Left renal pelvis (tissue), 4 donors: ENCODE results near the gene ZNF652. TPM values are rescaled to one million over a fixed set of nuclear protein-coding genes. Genes with fewer than 3 reads are reported as not detected.
"Not testable (repeated sequence)": the region's sequence is repeated elsewhere in the genome, so short reads cannot be mapped to it uniquely, and the experiment has no call there.

ENCODE experiments used
- DNase-seq, 4 donors: peaks; one replicate each; pipeline ENCODE4 v3.0.0-alpha.2; 2013; ENCODE audit warnings: low read depth in 4 of 4, low spot score in 3 of 4
- polyA plus RNA-seq, 4 donors: library from polyadenylated mRNA; unstranded; fragments of 120-200 nt; gene quantifications; one replicate each; pipeline ENCODE4 v1.2.1, GENCODE V29; 2013; ENCODE audit not compliant: insufficient read length in 4 of 4

The ZNF652 gene
- polyA plus RNA-seq, 4 donors, result 28.2 to 31.6 (median 31.0) TPM

DNA sequence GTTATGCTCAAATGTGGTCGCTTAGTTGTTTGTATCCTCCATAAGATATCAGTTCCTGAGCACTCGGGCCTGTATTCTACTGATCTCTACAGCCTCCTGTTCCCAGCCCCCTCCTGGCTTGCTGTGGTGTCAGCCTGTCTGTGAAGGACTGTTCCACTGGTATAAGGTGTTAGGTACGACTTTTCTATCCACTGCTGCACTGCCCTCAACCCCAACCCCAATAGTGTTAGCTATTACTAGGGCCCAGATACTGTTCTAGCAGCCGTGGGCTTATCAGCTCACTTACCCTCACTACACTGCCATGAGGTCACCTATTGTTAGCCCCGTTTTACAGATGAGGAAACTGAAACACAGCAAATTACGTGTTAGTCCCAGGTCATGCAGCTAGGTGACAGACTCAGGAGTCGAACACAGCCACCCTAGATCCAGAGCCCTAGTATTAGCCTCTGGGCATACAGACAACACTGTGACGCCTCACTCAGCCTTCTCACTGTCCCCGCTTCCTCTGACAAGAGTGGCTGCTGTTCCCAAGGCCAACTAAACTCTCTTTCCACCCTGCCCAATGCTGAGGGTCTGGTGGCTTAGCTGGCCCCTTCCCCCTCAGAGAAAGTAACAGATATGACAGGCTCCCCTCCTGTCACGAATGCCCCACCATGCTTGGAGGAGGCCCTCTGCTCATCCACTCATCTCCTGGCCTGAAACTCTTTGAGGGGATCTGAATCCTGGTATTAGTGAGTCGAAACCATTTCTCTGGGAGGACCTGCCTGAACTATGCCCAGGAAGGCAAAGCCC is 25.6 kb upstream of the ZNF652 start:
- no peak for DNase-seq

DNA sequence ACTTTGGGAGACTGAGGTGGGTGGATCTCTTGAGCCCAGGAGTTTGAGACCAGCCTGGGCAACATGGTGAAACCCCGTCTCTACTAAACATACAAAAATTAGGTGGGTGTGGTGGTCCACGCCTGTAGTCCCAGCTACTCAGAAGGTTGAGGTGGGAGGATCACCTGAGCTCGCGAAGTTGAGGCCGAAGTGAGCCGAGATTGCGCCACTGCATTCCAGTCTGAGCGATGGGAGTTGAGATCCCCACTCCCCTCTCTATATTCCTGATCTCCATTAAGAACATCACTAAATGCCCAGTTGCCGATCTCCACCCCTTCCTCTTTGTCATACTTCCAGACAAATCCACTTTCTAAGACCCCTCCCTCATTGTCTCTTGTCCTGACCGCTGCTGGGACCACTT is 24.3 kb upstream of the ZNF652 start:
- DNase-seq, result no peak

DNA sequence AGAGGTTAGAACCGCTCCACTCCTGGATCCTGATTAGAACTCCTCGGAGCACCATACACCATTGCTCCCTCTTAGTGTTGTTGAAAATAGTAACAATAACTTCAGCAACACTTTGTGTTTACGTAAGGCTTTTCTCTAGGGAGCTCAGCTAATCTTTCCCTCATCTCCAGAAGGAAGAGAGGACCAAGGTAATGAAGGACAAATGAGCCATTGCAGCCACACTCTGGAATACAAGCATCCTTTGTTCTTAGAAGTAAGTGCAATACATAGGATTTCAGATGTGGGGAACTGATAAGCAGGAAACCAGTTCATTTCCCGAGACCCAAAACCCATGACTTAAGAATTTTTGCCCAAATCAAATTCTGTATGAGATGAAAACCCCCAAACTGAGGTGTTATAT is 22.9 kb upstream of the ZNF652 start:
- no peak for DNase-seq

DNA sequence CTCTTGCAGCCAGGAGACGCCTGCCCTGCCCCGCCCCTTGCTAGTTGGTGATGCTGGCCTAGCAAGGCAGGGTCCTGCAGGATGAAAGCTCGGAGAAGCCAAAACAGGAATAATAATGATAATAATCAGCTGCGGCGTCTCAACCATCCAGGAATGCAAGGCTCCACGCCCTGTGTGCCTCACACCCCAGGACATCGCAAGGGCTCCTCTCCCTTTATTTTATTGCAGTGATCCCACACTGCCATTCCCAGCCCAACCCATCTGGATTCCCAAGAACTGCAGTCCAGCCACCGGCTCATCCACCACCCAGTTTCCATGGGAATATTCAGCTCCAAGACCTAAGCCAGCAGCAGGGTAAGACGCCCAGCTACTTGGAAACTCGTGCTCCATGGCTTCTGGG is 21.0 kb upstream of the ZNF652 start:
- no peak for DNase-seq

DNA sequence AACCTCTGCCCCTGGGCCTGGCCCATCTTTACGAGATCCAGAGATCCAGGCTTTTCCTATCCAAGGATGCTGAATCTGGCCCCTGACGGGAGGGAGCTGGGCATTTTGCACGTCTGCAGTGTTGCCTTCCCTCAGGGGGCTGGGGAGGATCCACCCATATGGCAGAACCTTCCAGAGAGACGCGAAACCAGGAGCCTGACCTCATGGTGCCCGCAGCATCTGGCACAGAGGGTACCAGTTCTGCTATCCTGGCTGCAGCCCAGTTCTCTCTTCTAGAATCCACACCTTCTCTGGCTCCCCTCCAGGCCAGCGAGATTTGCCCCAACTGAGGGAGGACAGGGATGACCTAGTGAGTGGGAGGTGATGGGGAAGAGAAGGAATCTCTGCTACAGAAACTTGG is 20.5 kb upstream of the ZNF652 start:
- no peak for DNase-seq

DNA sequence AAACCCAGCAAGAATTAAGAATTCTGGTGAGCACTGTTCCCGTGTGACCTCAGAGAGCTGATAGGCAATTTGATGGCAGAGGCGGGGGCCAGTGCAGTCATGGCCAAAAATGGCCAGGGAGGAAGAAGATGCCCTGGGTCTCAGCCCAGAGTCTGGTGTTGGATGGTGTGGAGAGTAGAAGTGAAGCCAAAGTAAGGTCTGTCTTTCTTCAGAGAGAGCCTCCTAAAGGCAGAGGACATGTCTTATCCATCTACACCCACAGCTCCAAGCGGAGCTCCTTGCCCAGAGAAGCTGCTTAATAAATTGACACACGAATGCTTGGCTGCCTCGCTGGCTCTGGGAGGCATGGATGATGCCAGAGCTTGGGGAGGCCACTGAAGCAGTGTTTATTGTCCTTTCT is 19.7 kb upstream of the ZNF652 start:
- DNase-seq, result no peak

DNA sequence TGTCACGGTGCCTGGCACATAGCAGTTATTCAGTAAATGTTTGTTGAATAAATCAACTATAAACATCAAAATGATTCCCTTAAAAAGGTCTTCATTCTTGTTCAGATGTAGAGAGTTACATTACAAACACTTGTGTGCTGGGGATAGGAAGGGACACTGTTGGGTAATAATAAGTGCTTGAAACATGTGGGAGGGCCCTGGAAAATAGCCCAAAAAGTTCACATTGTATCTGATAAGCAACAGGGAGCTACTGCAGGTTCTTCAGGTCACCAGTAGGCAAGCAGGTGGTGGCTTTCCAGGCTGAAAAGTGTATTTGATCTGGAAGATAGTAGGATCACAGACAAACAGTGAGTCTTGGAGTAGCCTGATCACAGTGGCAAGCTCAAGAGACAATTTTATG is 19.0 kb upstream of the ZNF652 start:
- DNase-seq, result no peak

DNA sequence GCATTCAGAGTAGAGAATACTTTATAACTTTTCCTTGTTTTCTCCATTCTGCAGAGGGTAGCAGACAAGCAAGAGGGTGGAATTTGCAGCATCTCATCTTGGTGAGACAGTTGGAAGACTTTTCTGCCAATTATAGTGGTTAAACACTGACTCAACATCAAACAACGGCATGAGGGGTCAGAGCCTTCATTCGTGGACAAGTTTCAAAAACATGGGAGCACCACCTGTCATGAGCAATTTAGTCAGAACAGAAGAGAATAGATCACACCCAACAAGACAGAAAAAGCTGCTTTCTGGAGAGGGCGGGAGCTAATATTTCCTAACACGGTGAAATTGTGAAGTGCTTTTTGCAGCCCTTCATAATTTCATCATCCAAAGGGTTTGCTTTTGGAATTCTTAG is 17.9 kb upstream of the ZNF652 start:
- DNase-seq, result no peak

DNA sequence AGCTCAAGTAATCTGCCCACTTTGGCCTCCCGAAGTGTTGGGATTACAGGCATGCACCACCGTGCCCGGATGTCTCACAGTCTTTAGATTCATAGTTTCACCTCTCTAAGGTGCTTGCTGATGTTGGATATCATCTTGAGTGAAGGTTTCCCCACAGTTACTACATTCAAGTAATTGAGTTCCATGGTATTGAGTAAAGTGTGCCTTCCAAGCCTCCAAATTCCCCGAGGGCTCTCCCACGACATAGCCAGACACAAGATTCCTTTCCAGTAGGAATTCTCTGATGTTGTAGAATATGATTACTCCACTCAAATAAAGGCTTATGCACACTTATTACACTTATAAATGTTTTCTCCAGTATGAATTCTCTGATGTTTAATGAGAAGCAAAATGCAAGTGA is 16.3 kb upstream of the ZNF652 start:
- DNase-seq, result no peak

DNA sequence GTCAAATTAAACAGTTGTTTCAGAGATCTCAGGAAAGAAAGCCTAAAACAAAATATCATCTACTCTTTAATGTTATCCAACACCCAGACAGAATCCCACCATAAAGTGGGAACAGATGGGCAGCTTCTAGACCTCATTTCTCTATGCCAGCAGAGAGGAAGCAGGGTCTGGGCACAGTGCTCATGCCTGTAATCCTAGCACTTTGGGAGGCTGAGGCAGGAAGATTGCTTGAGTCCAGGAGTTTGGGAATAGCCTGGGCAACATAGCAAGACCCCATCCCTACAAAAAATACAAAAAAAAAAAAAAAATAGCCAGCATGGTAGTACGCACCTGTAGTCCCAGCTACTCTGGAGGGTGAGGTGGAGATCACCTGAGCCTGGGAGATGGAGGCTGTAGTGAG is 13.5 kb upstream of the ZNF652 start:
- no peak for DNase-seq

DNA sequence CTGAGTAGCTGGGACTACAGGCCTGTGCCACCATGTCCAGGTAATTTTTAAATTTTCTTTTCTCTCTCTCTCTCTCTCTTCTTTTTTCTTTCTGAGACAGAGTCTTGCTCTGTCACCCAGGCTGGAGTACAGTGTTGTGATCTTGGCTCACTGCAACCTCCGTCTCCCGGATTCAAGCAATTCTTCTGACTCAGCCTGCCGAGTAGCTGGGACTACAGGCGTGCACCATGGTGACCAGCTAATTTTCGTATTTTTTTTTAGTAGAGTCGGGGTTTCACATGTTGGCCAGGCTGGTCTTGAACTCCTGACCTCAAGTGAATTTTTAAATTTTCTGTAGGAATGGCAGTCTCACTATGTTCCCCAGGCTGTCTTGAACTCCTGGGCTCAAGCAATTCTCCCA is 11.1 kb upstream of the ZNF652 start:
- no peak for DNase-seq

DNA sequence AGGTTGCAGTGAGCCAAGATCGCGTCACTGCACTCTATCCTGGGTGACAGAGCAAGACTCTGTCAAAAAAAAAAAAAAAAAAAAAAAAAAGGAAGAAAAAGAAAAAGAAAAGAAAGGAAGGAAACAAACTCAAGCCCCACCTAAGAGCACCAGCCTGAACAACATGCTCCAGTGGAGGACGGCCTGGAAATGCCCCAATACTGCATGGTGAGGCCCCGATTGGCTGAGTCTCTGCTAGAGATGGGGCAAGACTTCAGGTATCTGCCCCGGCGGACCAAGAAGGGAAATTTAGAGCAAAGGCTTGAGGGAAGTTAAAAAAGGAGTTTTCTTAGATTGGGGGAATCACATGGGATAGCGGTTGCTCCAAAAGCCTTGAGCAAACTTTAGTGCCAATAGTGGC is 10.4 kb upstream of the ZNF652 start:
- no peak for DNase-seq

DNA sequence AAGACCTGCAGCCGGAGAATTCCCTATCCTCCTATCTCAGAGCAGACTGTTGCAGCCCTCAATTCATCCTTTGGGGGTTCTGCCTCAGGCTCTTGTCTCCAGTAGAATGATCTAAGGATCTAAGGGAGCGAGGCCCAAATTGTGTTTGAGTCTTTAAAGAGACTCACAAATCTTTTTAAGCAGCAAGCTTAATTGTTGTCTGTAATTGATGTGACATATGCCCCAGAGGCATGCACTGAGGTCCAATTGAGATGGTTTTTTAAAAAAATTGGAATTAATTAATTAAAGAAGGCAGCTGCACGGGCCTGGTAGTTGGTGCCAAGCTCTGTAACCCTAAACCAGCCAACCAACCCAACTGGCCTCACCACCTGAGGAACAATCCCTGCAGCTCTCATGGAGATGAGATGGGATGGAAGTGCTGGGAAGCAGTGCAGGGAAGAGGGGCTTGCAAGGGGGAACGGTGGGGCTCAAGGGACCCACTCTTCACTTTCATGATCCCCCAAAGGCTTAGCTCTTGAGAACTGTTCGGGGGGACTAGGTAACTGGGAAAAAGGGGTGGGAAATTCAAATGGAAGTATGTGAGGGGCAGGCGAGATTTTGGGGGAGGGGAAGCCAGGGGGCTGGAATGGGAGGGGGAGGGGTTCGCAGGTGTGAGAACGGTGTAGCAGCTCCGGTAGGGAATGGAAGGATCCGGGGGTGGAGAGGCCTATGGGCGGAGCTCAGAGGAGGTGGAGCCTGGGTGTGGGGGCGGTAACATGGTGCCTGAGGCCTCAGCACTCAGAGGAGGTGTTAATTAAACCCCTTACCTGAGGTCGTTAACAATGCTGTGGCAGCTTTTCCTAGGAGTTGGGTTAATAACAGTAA is 9.2 kb upstream of the ZNF652 start:
- no peak for DNase-seq

DNA sequence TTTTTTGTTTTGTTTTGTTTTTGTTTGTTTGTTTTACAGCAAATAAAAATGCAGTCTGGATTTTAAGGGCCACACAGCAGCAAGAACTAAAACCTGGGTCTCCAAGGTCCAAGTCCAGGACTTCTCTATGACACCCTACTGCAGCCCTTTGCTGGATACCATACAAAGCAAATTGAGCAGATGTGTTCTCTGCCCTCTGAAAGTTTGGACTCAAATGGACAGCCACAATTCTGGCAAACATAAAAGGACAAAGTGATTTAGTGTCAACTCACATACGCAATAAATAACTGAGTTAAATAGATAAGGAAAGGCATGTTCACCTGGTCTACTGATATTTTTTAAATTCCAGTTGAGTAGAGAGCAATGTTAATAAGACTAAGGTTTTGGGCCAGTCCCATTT is 7.7 kb upstream of the ZNF652 start:
- DNase-seq, result no peak

DNA sequence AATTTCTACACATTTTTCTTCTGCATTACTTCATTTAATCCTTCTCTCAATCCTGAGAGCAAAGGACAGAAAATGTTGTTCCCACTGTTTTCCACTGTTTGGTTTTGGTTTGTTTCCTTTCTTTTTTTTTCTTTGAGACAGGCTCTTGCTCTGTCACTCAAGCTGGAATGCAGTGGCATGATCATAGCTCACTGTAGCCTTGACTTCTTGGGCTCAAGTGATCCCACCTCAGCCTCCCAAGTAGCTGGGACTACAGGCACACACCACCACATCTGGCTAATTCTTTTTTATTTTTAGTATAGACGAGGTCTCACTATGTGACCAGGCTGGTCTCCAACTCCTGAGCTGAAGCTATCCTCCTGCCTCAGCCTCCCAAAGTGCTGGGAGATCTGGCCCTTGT is 7.0 kb upstream of the ZNF652 start:
- no peak for DNase-seq

DNA sequence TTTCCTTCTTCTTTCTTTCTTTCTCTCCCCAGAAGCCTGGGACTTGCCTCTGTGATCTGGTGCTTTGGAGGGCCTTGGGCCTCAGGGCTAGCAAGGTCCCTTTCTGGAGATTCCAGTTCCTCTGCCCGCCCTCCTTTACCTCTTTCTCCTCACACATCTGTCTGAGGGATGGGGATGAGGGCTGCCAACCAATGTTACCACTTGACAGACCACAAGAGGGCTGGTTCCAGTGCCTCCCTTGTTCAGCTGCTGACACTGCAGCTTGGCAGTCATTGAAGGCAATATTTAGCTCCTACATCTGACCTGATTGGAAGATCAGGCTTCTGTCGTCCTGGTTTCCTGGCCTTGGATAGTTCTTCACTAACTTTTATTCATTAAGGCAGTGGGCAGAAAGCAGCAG is 3.6 kb upstream of the ZNF652 start:
- DNase-seq, result no peak

DNA sequence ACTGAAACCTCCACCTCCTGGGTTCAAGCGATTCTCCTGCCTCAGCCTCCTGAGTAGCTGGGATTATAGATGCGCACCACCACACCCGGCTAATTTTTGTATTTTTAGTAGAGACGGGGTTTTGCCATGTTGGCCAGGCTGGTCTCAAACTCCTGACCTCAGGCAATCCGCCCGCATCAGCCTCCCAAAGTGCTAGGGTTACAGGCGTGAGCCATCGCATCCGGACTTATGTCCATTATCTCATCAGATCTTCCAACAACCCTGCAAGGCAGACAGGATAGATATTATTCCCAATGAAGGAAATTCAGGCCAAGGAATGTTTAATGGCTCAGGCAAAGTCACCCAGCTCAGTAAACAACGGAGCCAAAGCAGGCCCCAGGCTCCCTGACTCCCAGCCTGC is 3.1 kb upstream of the ZNF652 start:
- DNase-seq, result not testable (repeated sequence)

DNA sequence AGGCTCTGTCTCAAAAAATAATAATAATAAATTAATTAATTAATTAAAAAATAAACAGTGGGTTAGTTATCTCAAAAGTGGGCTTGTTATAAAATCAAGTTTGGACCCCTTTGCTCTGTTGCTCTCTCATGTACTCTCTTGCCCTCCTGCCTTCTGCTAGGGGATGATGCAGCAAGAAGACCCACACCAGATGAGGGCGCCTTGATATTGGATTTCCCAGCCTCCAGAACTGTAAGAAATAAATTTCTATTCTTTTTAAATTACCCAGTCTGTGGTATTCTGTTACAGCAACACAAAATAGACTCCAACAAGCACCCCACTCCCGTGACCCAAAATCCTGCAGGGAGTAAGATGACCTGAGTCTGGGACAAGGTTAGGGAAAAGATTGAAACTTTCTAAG is 2.1 kb upstream of the ZNF652 start:
- DNase-seq, result no peak

DNA sequence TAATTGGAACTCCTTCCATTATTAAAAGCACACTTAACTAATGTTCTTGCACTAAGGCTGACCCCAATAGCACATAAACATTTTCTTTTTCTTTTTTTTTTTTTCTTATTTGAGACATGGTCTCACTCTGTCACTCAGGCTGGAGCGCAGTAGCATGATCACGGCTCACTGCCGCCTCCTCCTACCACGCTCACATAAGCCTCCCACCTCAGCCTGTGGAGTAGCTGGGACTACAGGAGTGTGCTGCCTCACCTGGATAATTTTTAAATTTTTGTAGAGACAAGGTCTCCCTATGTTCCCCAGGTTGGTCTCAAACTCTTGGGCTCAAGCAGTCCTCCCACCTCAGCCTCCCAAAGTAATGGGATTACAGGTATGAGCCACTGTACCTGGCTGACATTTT is 1.2 kb upstream of the ZNF652 start:
- DNase-seq, result no peak

DNA sequence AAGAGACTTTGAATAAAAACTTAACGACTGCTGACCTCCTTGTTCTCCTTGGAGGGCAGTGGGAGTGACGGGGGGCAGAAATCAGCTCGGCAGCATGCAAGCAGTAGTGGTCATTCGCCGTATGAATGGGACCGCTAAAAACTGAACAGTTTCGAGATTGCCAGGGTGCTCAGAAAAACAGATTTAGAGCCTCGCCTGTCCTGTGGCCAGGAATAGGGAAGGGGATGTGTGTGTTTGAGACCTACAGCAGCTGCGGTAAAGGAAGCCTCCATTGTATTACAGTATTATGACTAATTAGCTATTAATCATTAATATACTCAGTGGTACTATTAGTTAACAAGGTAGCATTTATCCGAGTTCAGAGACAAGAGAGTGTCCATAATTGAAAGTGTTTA is 670 bp upstream of the ZNF652 start:
- DNase-seq, result no peak

DNA sequence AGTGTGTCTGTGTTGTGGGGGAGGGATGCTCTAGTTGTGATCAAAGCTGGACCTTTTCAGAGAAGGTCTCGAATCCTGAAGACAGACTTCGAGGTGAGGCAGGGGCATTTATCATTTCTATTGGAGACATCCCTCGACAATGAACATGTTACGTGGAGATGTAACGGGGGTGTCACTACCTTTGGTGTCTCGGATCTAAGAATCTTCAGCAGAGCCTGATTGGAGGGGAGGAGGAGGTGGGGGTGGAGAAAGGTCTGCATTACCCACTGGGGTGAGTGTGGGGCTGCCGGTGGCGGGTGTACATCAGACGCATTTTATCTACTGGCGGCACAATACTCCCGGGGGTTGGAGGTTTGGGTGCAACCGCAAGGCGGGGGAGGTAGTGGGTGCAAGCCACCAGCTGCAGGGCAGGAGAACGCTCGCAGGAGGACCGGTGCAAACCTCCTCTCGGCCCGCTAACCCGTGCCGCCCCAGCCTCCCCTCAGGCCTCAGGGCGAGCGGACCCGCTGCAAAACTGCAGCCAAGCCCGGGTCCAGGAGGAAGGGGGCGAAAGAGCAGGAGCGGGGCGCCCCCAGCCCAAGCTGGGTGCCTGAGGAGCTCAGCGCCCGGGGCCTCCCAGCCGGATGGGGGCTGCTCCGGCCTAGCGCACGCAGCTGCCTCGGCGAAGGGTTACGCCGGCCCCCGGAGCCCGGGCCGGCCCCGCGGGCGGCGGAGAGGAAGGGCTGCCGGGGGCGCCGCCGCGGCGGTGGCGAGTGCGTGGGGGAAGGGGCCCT is 735 bp downstream of the ZNF652 start:
- DNase-seq, result no peak

DNA sequence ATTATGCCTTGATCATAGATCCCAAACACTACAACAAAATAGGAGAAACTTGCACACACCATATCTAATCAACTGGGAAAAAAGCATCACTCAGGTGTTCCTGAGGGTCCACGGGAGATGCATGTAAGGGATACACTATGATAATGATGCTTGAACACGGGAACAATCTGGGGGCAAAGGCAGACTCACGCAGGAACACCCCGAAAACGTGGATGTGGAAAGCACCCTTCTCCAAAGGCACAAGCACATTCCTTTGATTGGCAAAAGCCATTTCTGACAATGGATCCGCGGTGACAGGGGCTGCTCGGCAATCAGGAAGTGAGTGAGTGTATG is 1.3 kb downstream of the ZNF652 start:
- no peak for DNase-seq
